ENCODE results near the gene KIF26A.

- TF ChIP-seq POLR2A (IDR thresholded peaks at IDR 0.05; ENCODE audit: low read length) (no peak), GATA1 (IDR thresholded peaks at IDR 0.05; ENCODE audit: low read depth, low read length) (no peak)
Observed at GRCh38 chr14:104161602-104162367, 23.4 kb downstream of the KIF26A start.
